Upper lobe of left lung (tissue), 6 donors: ENCODE measurements around the gene PBX4. TPM values are rescaled to one million over a fixed set of nuclear protein-coding genes. Genes with fewer than 3 reads are reported as not detected.

ENCODE experiments used
- ATAC-seq, 2 donors: fragments of 200-7000 bp; cut with Tn5 transposase; one replicate each; pipeline ENCODE4 v1.9.1; 2022; ENCODE audit warnings: mild to moderate bottlenecking in 2 of 2, moderate library complexity in 2 of 2; ENCODE audit not compliant: low FRiP score in 2 of 2
- DNase-seq, 2 donors: peaks; one replicate each; pipeline ENCODE4 v3.0.0-alpha.2; 2019 to 2020
- H3K27ac ChIP-seq, 4 donors: fragments of 200-600 bp; sonication (generic); one replicate each; pipeline ENCODE4 v1.5.1; 2016 to 2019
- H3K27me3 ChIP-seq, 4 donors: fragments of 200-600 bp; sonication (generic); one replicate each; pipeline ENCODE4 v1.5.1; 2017 to 2019
- H3K36me3 ChIP-seq, 4 donors: fragments of 200-600 bp; sonication (generic); one replicate each; pipeline ENCODE4 v1.5.1; 2016 to 2019
- H3K4me1 ChIP-seq, 4 donors: fragments of 200-600 bp; sonication (generic); one replicate each; pipeline ENCODE4 v1.5.1; 2018 to 2019
- H3K4me3 ChIP-seq, 4 donors: fragments of 200-600 bp; sonication (generic); one replicate each; pipeline ENCODE4 v1.5.1; 2017 to 2019; ENCODE audit warnings: mild to moderate bottlenecking in 2 of 4, moderate library complexity in 1 of 4
- H3K9me3 ChIP-seq, 4 donors: fragments of 200-600 bp; sonication (generic); one replicate each; pipeline ENCODE4 v1.5.1; 2018 to 2019
- EP300 ChIP-seq, 4 donors: sonication (generic); formaldehyde crosslinking; IDR thresholded peaks; one replicate each; pipeline ENCODE4 v1.5.1; 2017; ENCODE audit warnings: antibody characterized with exemption in 4 of 4, control low read depth in 2 of 4
- POLR2A ChIP-seq, 4 donors: fragments of 450-650 bp; IDR thresholded peaks; one replicate each; pipeline ENCODE4 v1.5.1; 2016 to 2017; ENCODE audit warnings: antibody characterized with exemption in 4 of 4, mild to moderate bottlenecking in 2 of 4
- POLR2AphosphoS5 ChIP-seq, 2 donors: sonication (generic); formaldehyde crosslinking; IDR thresholded peaks; one replicate each; pipeline ENCODE4 v1.5.1; 2017; ENCODE audit warnings: antibody characterized with exemption in 2 of 2
- WGBS, 2 donors: methylation state at CpG; one replicate each; pipeline ENCODE4 v1.1.5; 2017 to 2018; 5-methylcytosine and 5-hydroxymethylcytosine counted together
- total RNA-seq, 6 donors: library from RNA; depleted of rRNA in 4 of 6; stranded (reverse); fragments of >200 nt in 4 of 6; gene quantifications; one replicate each; pipeline versions ENCODE4 v1.1.0 to v1.2.1, GENCODE V29; 2016 to 2021
- TF ChIP-seq, protein P1 (sequence below), 6 experiments: fragments of 450-650 bp in 4 of 6; fragments of 200-600 bp in 2 of 6; sonication (generic) in 2 of 6; IDR thresholded peaks; one replicate each; pipeline ENCODE4 v1.5.1; 2016 to 2019; ENCODE audit warnings: antibody characterized with exemption in 6 of 6
- donor health status: DM: no; HTN: no; CAD: no; lungs with moderate emphysema.
- donor health status: DM: no; HTN: yes; CAD: no; lungs with severe emphysema.

The PBX4 gene
- total RNA-seq, 6 donors from 2014 or later = 2.0 to 30.4 (median 5.8) TPM

DNA sequence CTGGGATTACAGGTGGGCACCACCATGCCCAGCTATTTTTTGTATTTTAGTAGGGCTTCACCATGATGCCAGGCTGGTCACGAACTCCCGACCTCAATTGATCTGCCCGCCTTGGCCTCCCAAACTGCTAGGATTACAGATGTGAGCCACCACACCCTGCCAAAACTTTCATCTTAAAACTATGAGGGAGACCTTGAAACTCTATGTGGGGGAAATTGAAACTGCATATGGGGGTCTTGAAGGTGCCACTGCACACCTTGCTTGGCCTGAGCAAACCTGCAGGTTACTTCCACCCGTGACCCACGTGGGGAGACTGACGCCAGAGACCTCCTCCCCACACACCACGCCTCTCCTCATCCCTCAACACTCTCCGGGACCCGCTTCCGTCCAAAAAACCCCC lies 64.8 kb downstream of the PBX4 start:
- no peak for DNase-seq
- no peak overlapping the region for H3K27ac ChIP-seq
- no peak overlapping the region for H3K4me3 ChIP-seq
- TF ChIP-seq EP300 (IDR thresholded peaks at IDR 0.05) = no peak
- no peak for TF ChIP-seq POLR2A (IDR thresholded peaks at IDR 0.05)
- TF ChIP-seq POLR2AphosphoS5 (IDR thresholded peaks at IDR 0.05) = no peak
- TF ChIP-seq, protein P1, sequence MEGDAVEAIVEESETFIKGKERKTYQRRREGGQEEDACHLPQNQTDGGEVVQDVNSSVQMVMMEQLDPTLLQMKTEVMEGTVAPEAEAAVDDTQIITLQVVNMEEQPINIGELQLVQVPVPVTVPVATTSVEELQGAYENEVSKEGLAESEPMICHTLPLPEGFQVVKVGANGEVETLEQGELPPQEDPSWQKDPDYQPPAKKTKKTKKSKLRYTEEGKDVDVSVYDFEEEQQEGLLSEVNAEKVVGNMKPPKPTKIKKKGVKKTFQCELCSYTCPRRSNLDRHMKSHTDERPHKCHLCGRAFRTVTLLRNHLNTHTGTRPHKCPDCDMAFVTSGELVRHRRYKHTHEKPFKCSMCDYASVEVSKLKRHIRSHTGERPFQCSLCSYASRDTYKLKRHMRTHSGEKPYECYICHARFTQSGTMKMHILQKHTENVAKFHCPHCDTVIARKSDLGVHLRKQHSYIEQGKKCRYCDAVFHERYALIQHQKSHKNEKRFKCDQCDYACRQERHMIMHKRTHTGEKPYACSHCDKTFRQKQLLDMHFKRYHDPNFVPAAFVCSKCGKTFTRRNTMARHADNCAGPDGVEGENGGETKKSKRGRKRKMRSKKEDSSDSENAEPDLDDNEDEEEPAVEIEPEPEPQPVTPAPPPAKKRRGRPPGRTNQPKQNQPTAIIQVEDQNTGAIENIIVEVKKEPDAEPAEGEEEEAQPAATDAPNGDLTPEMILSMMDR (IDR thresholded peaks at IDR 0.05) = no peak
- H3K36me3 ChIP-seq = no peaks in the 10 kb centered on the region
- 87 to 89% methylated on average over 10 of the region's 10 CpGs for WGBS, 2 donors
- ATAC-seq = no peak
- H3K9me3 ChIP-seq = no peaks in the 10 kb centered on the region
- H3K27me3 ChIP-seq = no peaks in the 10 kb centered on the region
- no peaks in the 10 kb centered on the region for H3K4me1 ChIP-seq

DNA sequence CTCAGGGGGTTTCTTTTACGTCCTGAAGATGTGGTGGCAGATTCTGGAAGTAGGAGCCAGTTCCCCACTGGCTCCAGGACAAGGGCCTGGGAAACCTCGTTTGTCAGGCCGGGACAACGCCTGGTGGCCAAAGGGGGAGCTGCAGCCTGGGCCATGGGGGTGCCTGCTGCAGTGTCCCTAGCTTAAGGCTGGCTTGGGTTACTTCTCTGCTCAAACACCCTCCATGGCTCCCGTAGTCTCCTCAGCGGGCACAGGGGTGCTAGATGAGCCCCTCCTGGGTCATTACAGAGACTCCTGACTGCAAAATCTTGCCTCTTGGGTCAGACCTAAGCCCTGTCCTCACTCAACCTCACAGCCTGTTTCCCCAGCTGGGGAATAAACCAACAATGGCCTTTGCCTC lies 65.7 kb downstream of the PBX4 start:
- no peaks in the 10 kb centered on the region for H3K9me3 ChIP-seq
- no peak overlapping the region for H3K4me3 ChIP-seq
- TF ChIP-seq POLR2AphosphoS5 (IDR thresholded peaks at IDR 0.05) (no peak), EP300 (IDR thresholded peaks at IDR 0.05) (no peak), POLR2A (IDR thresholded peaks at IDR 0.05) (no peak)
- TF ChIP-seq, protein P1 (IDR thresholded peaks at IDR 0.05) = peak; percentile 45 to 71 (median 56)
- DNase-seq (peak in 1 of 2 donors; percentile 82), ATAC-seq (peak; percentile 17 to 32)
- H3K27ac ChIP-seq = no peak overlapping the region
- H3K36me3 ChIP-seq = no peaks in the 10 kb centered on the region
- no peaks in the 10 kb centered on the region for H3K4me1 ChIP-seq
- no peaks in the 10 kb centered on the region for H3K27me3 ChIP-seq
- 52 to 60% methylated on average over 1 to 6 of the region's 6 CpGs for WGBS, 2 donors

- WGBS, 2 donors = 66 to 73% methylated on average over 3 to 14 of the region's 14 CpGs
- DNase-seq (no peak), ATAC-seq (no peak)
- Histone ChIP-seq H3K4me3 (no peak overlapping the region), H3K27ac (no peak overlapping the region), H3K4me1 (no peaks in the 10 kb centered on the region), H3K9me3 (no peaks in the 10 kb centered on the region), H3K27me3 (no peaks in the 10 kb centered on the region), H3K36me3 (no peaks in the 10 kb centered on the region)
- no peak for TF ChIP-seq POLR2AphosphoS5 (IDR thresholded peaks at IDR 0.05)
- TF ChIP-seq, protein P1 (IDR thresholded peaks at IDR 0.05) = no peak
- TF ChIP-seq EP300 (IDR thresholded peaks at IDR 0.05) = no peak
- no peak for TF ChIP-seq POLR2A (IDR thresholded peaks at IDR 0.05)
These were observed 66.7 kb downstream of the PBX4 start for GRCh38 chr19:19551853-19552192.

- H3K27me3 ChIP-seq = no peaks in the 10 kb centered on the region
- ATAC-seq (no peak), DNase-seq (no peak)
- H3K27ac ChIP-seq = no peak overlapping the region
- H3K4me3 ChIP-seq = no peak overlapping the region
- H3K9me3 ChIP-seq = no peaks in the 10 kb centered on the region
- H3K36me3 ChIP-seq = no peaks in the 10 kb centered on the region
- TF ChIP-seq POLR2AphosphoS5 (IDR thresholded peaks at IDR 0.05) (no peak), POLR2A (IDR thresholded peaks at IDR 0.05) (no peak), EP300 (IDR thresholded peaks at IDR 0.05) (no peak)
- TF ChIP-seq, protein P1 (IDR thresholded peaks at IDR 0.05) = no peak
- no peaks in the 10 kb centered on the region for H3K4me1 ChIP-seq
- 75 to 77% methylated on average over 6 to 10 of the region's 10 CpGs for WGBS, 2 donors
These were observed 67.3 kb downstream of the PBX4 start for GRCh38 chr19:19550972-19551852.
